HEK293 (cell line): ENCODE data around the gene TENT4A.

ENCODE experiments used
- CTCF ChIA-PET: fragments of 350-600 bp; formaldehyde crosslinking; extraction: SDS; loops from one replicate; lab custom pipeline; 2021; ENCODE audit warnings: antibody characterized with exemption; lab: Yijun Ruan, JAX
- POLR2A ChIA-PET: fragments of 300-600 bp; formaldehyde crosslinking; extraction: SDS; loops from one replicate; lab custom pipeline; 2020; ENCODE audit warnings: antibody characterized with exemption, inconsistent platforms; lab: Yijun Ruan, JAX
- H3K27ac ChIP-seq: fragments of 200-500 bp; sonication (Bioruptor generic); 2 replicates; pipeline ENCODE4 v1.5.1; 2014; ENCODE audit warnings: low read depth, low read length, control low read depth, inconsistent platforms; ENCODE audit errors: extremely low read depth
- H3K36me3 ChIP-seq, 2 experiments: fragments of 200-500 bp in 1 of 2; sonication (Bioruptor generic) in 1 of 2; 1 replicate in 1 of 2; 2 replicates in 1 of 2; pipeline ENCODE4 v1.5.1; 2014 to 2017; ENCODE audit warnings: inconsistent platforms in 2 of 2, low read length in 2 of 2; ENCODE audit not compliant: control insufficient read depth in 2 of 2, insufficient read depth in 1 of 2
- H3K4me1 ChIP-seq: fragments of 200-500 bp; sonication (Bioruptor generic); 2 replicates; pipeline ENCODE4 v1.5.1; 2014; ENCODE audit warnings: mild to moderate bottlenecking, low read length, inconsistent platforms; ENCODE audit not compliant: control insufficient read depth, insufficient read depth
- H3K4me3 ChIP-seq: 2 replicates; pipeline ENCODE4 v1.5.1; 2011; ENCODE audit warnings: low read depth, mild to moderate bottlenecking, control low read depth, low read length, moderate library complexity
- H3K9me3 ChIP-seq: fragments of 200-500 bp; sonication (Bioruptor generic); 2 replicates; pipeline ENCODE4 v1.5.1; 2014; ENCODE audit warnings: low read depth, low read length, inconsistent platforms; ENCODE audit not compliant: control insufficient read depth, insufficient read depth
- ATF2 ChIP-seq: fragments of 450-650 bp; formaldehyde crosslinking; IDR thresholded peaks from 2 replicates; pipeline ENCODE4 v1.5.1; 2016; ENCODE audit warnings: missing biosample characterization, missing genetic modification characterization, low read depth
- BCL6B ChIP-seq: fragments of 450-650 bp; formaldehyde crosslinking; IDR thresholded peaks from 2 replicates; pipeline ENCODE4 v1.5.1; 2017; ENCODE audit warnings: missing biosample characterization, missing genetic modification characterization
- KLF7 ChIP-seq: fragments of 450-650 bp; formaldehyde crosslinking; IDR thresholded peaks from 2 replicates; pipeline ENCODE4 v1.5.1; 2016; ENCODE audit warnings: missing biosample characterization, missing genetic modification characterization, borderline replicate concordance
- KLF9 ChIP-seq: fragments of 450-650 bp; formaldehyde crosslinking; IDR thresholded peaks from 2 replicates; pipeline ENCODE4 v1.5.1; 2016; ENCODE audit warnings: missing biosample characterization, missing genetic modification characterization, low read depth
- RBAK ChIP-seq: fragments of 450-650 bp; formaldehyde crosslinking; IDR thresholded peaks from 2 replicates; pipeline ENCODE4 v1.5.1; 2016; ENCODE audit warnings: missing biosample characterization, missing genetic modification characterization
- SP2 ChIP-seq: fragments of 450-650 bp; formaldehyde crosslinking; IDR thresholded peaks from 2 replicates; pipeline ENCODE4 v1.5.1; 2016; ENCODE audit warnings: missing biosample characterization, missing genetic modification characterization
- ZBTB21 ChIP-seq: fragments of 450-650 bp; formaldehyde crosslinking; IDR thresholded peaks from 2 replicates; pipeline ENCODE4 v1.5.1; 2017; ENCODE audit warnings: missing biosample characterization, missing genetic modification characterization
- ZNF138 ChIP-seq: fragments of 450-650 bp; formaldehyde crosslinking; IDR thresholded peaks from 2 replicates; pipeline ENCODE4 v1.5.1; 2016; ENCODE audit warnings: missing biosample characterization, missing genetic modification characterization, borderline replicate concordance
- ZNF202 ChIP-seq: fragments of 450-650 bp; formaldehyde crosslinking; IDR thresholded peaks from 2 replicates; pipeline ENCODE4 v1.5.1; 2016; ENCODE audit warnings: missing biosample characterization, missing genetic modification characterization, borderline replicate concordance
- ZNF280C ChIP-seq: fragments of 450-650 bp; formaldehyde crosslinking; IDR thresholded peaks from 2 replicates; pipeline ENCODE4 v1.5.1; 2016; ENCODE audit warnings: missing biosample characterization, missing genetic modification characterization
- ZNF391 ChIP-seq: fragments of 450-650 bp; formaldehyde crosslinking; IDR thresholded peaks from 2 replicates; pipeline ENCODE4 v1.5.1; 2016; ENCODE audit warnings: low read depth, missing biosample characterization, missing genetic modification characterization, borderline replicate concordance
- ZNF596 ChIP-seq: fragments of 450-650 bp; IDR thresholded peaks from 2 replicates; pipeline ENCODE4 v1.5.0; 2018; ENCODE audit warnings: missing biosample characterization, mild to moderate bottlenecking, missing genetic modification characterization, moderate library complexity
- ZNF776 ChIP-seq: fragments of 450-650 bp; formaldehyde crosslinking; IDR thresholded peaks from 2 replicates; pipeline ENCODE4 v1.5.0; 2017; ENCODE audit warnings: missing biosample characterization, missing genetic modification characterization, borderline replicate concordance

The TENT4A gene

GRCh38 chr5:6713274-6714225 is at the start of gene TENT4A:
TSS of gene TENT4A (plus strand) at chr5:6713432. CDS start at chr5:6713984, 552 bp downstream.
- Histone ChIP-seq H3K4me1 (peaks cover 21% of the 10 kb centered on the region), H3K36me3 (peaks cover 0 to 27% of the 10 kb centered on the region in 2 experiments; a peak in 1 of 3 replicates), H3K27ac (peak within 1 kb of the TSS; percentile 94), H3K9me3 (no peaks in the 10 kb centered on the region)
- CTCF ChIA-PET, result interaction anchor here (0.5 kb wide), 1 partner anchor 982 kb away, joined by 3 read pairs; no protein-coding TSS in a partner anchor
- POLR2A ChIA-PET, result interaction anchor here (1.0 to 2.3 kb wide), 4 partner anchors 9 to 274 kb away, joined by 3 to 13 read pairs (median 3); partner anchors contain the start of genes NSUN2 and SRD5A1
- no peak for TF ChIP-seq ZNF391 (tag by site-specific recombination)
- peak; percentile 25; the same call in 1 of the 2 replicates for TF ChIP-seq KLF9 (tag by site-specific recombination)
- TF ChIP-seq ATF2 (tag by site-specific recombination), result no peak
- TF ChIP-seq, all 188 proteins: peak for 1
- H3K4me3 ChIP-seq, result peak within 1 kb of the TSS; percentile 72

- Histone ChIP-seq H3K4me3 (no peak overlapping the region), H3K9me3 (no peaks in the 10 kb centered on the region), H3K27ac (no peak overlapping the region), H3K36me3 (peaks cover 0 to 9% of the 10 kb centered on the region in 2 experiments; a peak in 2 of 3 replicates), H3K4me1 (no peaks in the 10 kb centered on the region)
- POLR2A ChIA-PET, result no interaction called here
- CTCF ChIA-PET, result no interaction called here
- TF ChIP-seq ZNF280C (tag by site-specific recombination) (no peak), ZNF202 (0 out of 2 replicates have a peak, but pooled peaks have one; percentile 41)
These were observed 46.5 kb upstream of the TENT4A start for GRCh38 chr5:6666762-6667161.

GRCh38 chr5:6667648-6668047 is 45.6 kb upstream of the TENT4A start:
- H3K9me3 ChIP-seq, result no peaks in the 10 kb centered on the region
- TF ChIP-seq ZNF138 (tag by site-specific recombination), result no peak
- no peak for TF ChIP-seq RBAK (tag by site-specific recombination)
- no peak for TF ChIP-seq BCL6B (tag by site-specific recombination)
- TF ChIP-seq KLF7, result no peak
- TF ChIP-seq ZNF776 (tag by site-specific recombination), result no peak
- no peak for TF ChIP-seq SP2 (tag by site-specific recombination)
- TF ChIP-seq ZBTB21 (tag by site-specific recombination), result no peak
- no peak for TF ChIP-seq ZNF596 (tag by site-specific recombination)
- H3K36me3 ChIP-seq, result peaks cover 0 to 9% of the 10 kb centered on the region in 2 experiments; a peak in 2 of 3 replicates
- H3K4me1 ChIP-seq, result no peaks in the 10 kb centered on the region
- ChIA-PET POLR2A (no interaction called here), CTCF (no interaction called here)
- no peak overlapping the region for H3K27ac ChIP-seq
- H3K4me3 ChIP-seq, result no peak overlapping the region
